ENCODE measurements around the gene PABPC1L2A.
"Not testable (repeated sequence)": the region's sequence is repeated elsewhere in the genome, so short reads cannot be mapped to it uniquely, and the experiment has no call there.

The PABPC1L2A gene

GRCh38 chrX:73067761-73068466, 11.4 kb downstream of the PABPC1L2A start:
- H3K27ac ChIP-seq (ENCODE audit: insufficient read depth, low read depth, low read length, poor library complexity, severe bottlenecking); H3K36me3 ChIP-seq (ENCODE audit: control insufficient read depth, insufficient read depth, low read length); H3K9me3 ChIP-seq (ENCODE audit: control insufficient read depth, low read length); H3K27me3 ChIP-seq (ENCODE audit: control insufficient read depth, insufficient read depth, low read length, poor library complexity, severe bottlenecking); H3K4me1 ChIP-seq (ENCODE audit: control insufficient read depth, insufficient read depth, low read length); H3K4me3 ChIP-seq (ENCODE audit: insufficient read depth, low read depth, low read length): not testable (repeated sequence)
- WGBS, 2 experiments, result 86 to 87% methylated on average over 24 of the region's 24 CpGs

- Histone ChIP-seq H3K4me3 (ENCODE audit: insufficient read depth, low read depth, low read length) (no peak overlapping the region), H3K36me3 (ENCODE audit: control insufficient read depth, insufficient read depth, low read length) (no peaks in the 10 kb centered on the region), H3K9me3 (ENCODE audit: control insufficient read depth, low read length) (no peaks in the 10 kb centered on the region), H3K27me3 (ENCODE audit: control insufficient read depth, insufficient read depth, low read length, poor library complexity, severe bottlenecking) (no peaks in the 10 kb centered on the region), H3K4me1 (ENCODE audit: control insufficient read depth, insufficient read depth, low read length) (no peaks in the 10 kb centered on the region), H3K27ac (ENCODE audit: insufficient read depth, low read depth, low read length, poor library complexity, severe bottlenecking) (no peak overlapping the region)
- 0% methylated on average over 1 of the region's 1 CpG for WGBS, 2 experiments
Measured at GRCh38 chrX:73028876-73029275, 50.4 kb downstream of the PABPC1L2A start.

All from ectodermal cell (in vitro differentiated cells).